ENCODE measurements around the gene RAB33B.

RAB33B gene

DNA sequence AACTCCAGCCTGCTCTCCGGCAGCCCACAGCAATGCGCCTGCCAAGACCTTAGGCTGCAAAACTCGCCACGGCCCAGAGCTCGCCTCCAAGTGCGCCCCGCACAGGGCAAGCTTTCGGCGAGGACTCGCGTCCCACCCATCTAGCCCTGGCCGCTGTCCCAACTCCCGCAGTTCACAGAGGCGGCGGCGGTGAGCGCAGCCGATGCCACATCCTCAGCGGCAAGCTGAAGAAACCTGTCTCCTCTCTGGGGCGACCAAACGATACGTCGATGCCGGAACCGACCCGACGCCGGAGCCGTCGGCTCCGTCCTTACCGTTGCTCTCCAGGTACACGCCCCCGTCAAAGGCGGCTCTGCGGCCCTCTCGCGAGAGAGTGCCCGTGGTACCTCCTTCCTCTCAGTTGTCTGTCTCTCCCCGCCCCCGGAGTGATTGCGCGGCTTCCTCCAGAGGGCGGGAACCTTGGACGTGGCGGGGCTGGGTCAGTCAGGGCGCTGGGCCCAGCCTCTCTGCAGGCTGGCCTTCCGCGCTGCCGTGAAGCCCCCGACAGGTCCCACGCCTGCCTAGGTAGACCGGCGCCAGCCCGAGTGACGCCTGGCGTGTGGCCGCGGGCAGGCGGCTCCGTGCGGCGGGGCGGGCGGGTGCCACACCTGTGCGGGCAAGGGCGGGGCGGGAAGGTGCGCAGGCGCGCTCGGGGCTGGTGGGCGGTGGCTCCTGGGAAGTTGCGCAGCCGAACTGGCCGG lies 380 bp upstream of the RAB33B start (continued):
- TF ChIP-seq MZF1 (tag by site-specific recombination; IDR thresholded peaks at IDR 0.05; ENCODE audit: borderline replicate concordance) (no peak), ZSCAN23 (tag by site-specific recombination; IDR thresholded peaks at IDR 0.05) (no peak), ZNF10 (tag by site-specific recombination; IDR thresholded peaks at IDR 0.05) (no peak), ZFP41 (tag by site-specific recombination; IDR thresholded peaks at IDR 0.05; ENCODE audit: borderline replicate concordance) (no peak), OSR2 (tag by site-specific recombination; IDR thresholded peaks at IDR 0.05) (no peak), HOXC10 (CRISPR knock-in tag; IDR thresholded peaks at IDR 0.05) (no peak), ZNF114 (tag by site-specific recombination; IDR thresholded peaks at IDR 0.05) (no peak), ZNF837 (tag by site-specific recombination; IDR thresholded peaks at IDR 0.05) (no peak), KLF7 (tag by site-specific recombination; IDR thresholded peaks at IDR 0.05; ENCODE audit: borderline replicate concordance) (no peak), AEBP2 (tag by site-specific recombination; IDR thresholded peaks at IDR 0.05; ENCODE audit: borderline replicate concordance) (no peak), KLF9 (tag by site-specific recombination; IDR thresholded peaks at IDR 0.05; ENCODE audit: low read depth) (peak; percentile 95), ZNF175 (tag by site-specific recombination; IDR thresholded peaks at IDR 0.05) (no peak), ZNF843 (tag by site-specific recombination; IDR thresholded peaks at IDR 0.05) (peak; percentile 59; the same call in 1 of the 2 replicates), SP3 (tag by site-specific recombination; IDR thresholded peaks at IDR 0.05) (peak; percentile 88), PRDM2 (tag by site-specific recombination; IDR thresholded peaks at IDR 0.05; ENCODE audit: borderline replicate concordance) (no peak), ZNF169 (tag by site-specific recombination; IDR thresholded peaks at IDR 0.05) (no peak), ZNF350 (tag by site-specific recombination; IDR thresholded peaks at IDR 0.05) (no peak), ZNF555 (tag by site-specific recombination; conservative IDR thresholded peaks at IDR 0.05) (no peak), OVOL3 (tag by site-specific recombination; IDR thresholded peaks at IDR 0.05) (peak; percentile 33; the same call in 1 of the 2 replicates), ZNF2 (tag by site-specific recombination; IDR thresholded peaks at IDR 0.05) (peak; percentile 93; the same call in 1 of the 2 replicates), ZNF791 (tag by site-specific recombination; IDR thresholded peaks at IDR 0.05) (no peak), ZNF341 (tag by site-specific recombination; IDR thresholded peaks at IDR 0.05; ENCODE audit: low read depth) (no peak; the same call in 1 of the 2 replicates), ZNF501 (tag by site-specific recombination; IDR thresholded peaks at IDR 0.05) (peak; percentile 96)
- TF ChIP-seq, protein P1, sequence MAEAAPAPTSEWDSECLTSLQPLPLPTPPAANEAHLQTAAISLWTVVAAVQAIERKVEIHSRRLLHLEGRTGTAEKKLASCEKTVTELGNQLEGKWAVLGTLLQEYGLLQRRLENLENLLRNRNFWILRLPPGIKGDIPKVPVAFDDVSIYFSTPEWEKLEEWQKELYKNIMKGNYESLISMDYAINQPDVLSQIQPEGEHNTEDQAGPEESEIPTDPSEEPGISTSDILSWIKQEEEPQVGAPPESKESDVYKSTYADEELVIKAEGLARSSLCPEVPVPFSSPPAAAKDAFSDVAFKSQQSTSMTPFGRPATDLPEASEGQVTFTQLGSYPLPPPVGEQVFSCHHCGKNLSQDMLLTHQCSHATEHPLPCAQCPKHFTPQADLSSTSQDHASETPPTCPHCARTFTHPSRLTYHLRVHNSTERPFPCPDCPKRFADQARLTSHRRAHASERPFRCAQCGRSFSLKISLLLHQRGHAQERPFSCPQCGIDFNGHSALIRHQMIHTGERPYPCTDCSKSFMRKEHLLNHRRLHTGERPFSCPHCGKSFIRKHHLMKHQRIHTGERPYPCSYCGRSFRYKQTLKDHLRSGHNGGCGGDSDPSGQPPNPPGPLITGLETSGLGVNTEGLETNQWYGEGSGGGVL (tag by site-specific recombination; IDR thresholded peaks at IDR 0.05): peak; percentile 42; the same call in 1 of the 2 replicates
- TF ChIP-seq, protein P2, sequence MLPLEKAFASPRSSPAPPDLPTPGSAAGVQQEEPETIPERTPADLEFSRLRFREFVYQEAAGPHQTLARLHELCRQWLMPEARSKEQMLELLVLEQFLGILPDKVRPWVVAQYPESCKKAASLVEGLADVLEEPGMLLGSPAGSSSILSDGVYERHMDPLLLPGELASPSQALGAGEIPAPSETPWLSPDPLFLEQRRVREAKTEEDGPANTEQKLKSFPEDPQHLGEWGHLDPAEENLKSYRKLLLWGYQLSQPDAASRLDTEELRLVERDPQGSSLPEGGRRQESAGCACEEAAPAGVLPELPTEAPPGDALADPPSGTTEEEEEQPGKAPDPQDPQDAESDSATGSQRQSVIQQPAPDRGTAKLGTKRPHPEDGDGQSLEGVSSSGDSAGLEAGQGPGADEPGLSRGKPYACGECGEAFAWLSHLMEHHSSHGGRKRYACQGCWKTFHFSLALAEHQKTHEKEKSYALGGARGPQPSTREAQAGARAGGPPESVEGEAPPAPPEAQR (tag by site-specific recombination; IDR thresholded peaks at IDR 0.05): no peak
